K562 (cell line): Measurements from ENCODE around the gene GGCT. TPM values are rescaled to one million over a fixed set of nuclear protein-coding genes. Genes with fewer than 3 reads are reported as not detected.

Experiments used
- ELF1 ChIP-seq: fragments of 200-800 bp; sonication (Bioruptor generic); IDR thresholded peaks from 2 replicates; pipeline ENCODE4 v1.6.1; 2016; ENCODE audit warnings: missing genetic modification characterization, missing compliant biosample characterization
- FIP1L1 ChIP-seq: fragments of 200-400 bp; formaldehyde crosslinking; IDR thresholded peaks from 2 replicates; pipeline ENCODE4 v1.6.1; 2018; ENCODE audit warnings: mild to moderate bottlenecking, low read depth, low read length; ENCODE audit not compliant: poor library complexity, severe bottlenecking
- GTF2B ChIP-seq: IDR thresholded peaks from 2 replicates; pipeline ENCODE4 v1.6.1; 2011; ENCODE audit not compliant: insufficient read length; ENCODE audit errors: extremely low read depth
- MTF1 ChIP-seq: fragments of 250-450 bp; sonication (Bioruptor Pico); IDR thresholded peaks from 2 replicates; pipeline ENCODE4 v1.9.0; 2021; ENCODE audit warnings: moderate library complexity, mild to moderate bottlenecking, inconsistent platforms, borderline replicate concordance
- NRF1 ChIP-seq, 2 experiments: fragments of 450-650 bp; IDR thresholded peaks in 1 of 2; conservative IDR thresholded peaks in 1 of 2; 2 replicates each; pipeline ENCODE4 v1.6.1; 2014; ENCODE audit warnings: mild to moderate bottlenecking in 2 of 2
- PURB ChIP-seq: sonication (generic); formaldehyde crosslinking; IDR thresholded peaks from 2 replicates; pipeline ENCODE4 v1.9.0; 2021; ENCODE audit warnings: low read depth, mild to moderate bottlenecking, missing genetic modification reagents
- SRSF9 ChIP-seq: fragments of 200-400 bp; formaldehyde crosslinking; IDR thresholded peaks from 2 replicates; pipeline ENCODE4 v1.6.1; 2017; ENCODE audit warnings: low read depth, low read length, borderline replicate concordance
- TCF3 ChIP-seq: sonication (generic); formaldehyde crosslinking; IDR thresholded peaks from 2 replicates; pipeline ENCODE4 v1.4.0; 2020; ENCODE audit warnings: mild to moderate bottlenecking, missing genetic modification reagents
- TRIM25 ChIP-seq: fragments of 450-650 bp; IDR thresholded peaks from 2 replicates; pipeline ENCODE4 v1.7.0; 2016; ENCODE audit warnings: borderline replicate concordance
- ZBTB1 ChIP-seq: sonication (generic); formaldehyde crosslinking; IDR thresholded peaks from 2 replicates; pipeline ENCODE4 v1.8.1; 2023; ENCODE audit warnings: missing genetic modification reagents, low read depth, mild to moderate bottlenecking, borderline replicate concordance
- ZBTB8A ChIP-seq: fragments of 450-650 bp; IDR thresholded peaks from 2 replicates; pipeline ENCODE4 v1.6.1; 2018; ENCODE audit warnings: mild to moderate bottlenecking, moderate library complexity; ENCODE audit not compliant: partially characterized antibody
- ZFP91 ChIP-seq: sonication (generic); formaldehyde crosslinking; IDR thresholded peaks from 2 replicates; pipeline ENCODE4 v1.8.0; 2022; ENCODE audit warnings: mild to moderate bottlenecking, missing genetic modification reagents
- ZFPM2 ChIP-seq: fragments of 250-450 bp; sonication (Bioruptor Pico); IDR thresholded peaks from 2 replicates; pipeline ENCODE4 v1.5.1; 2022; ENCODE audit warnings: mild to moderate bottlenecking
- ZNF121 ChIP-seq: sonication (generic); formaldehyde crosslinking; conservative IDR thresholded peaks from 2 replicates; pipeline ENCODE4 v1.8.0; 2022; ENCODE audit warnings: missing genetic modification reagents
- ZNF395 ChIP-seq: fragments of 200-800 bp; sonication (Bioruptor generic); IDR thresholded peaks from 2 replicates; pipeline ENCODE4 v1.6.1; 2017; ENCODE audit warnings: missing genetic modification characterization, missing compliant biosample characterization
- ZNF512 ChIP-seq: IDR thresholded peaks from 2 replicates; pipeline ENCODE4 v1.6.1; 2016; ENCODE audit warnings: missing genetic modification characterization, missing compliant biosample characterization
- polyA plus RNA-seq, 8 experiments: library from polyadenylated mRNA; depleted of rRNA in 4 of 8; stranded (reverse) in 5 of 8; unstranded in 3 of 8; fragments of >200 nt; fragmentation: Nextera tagmentation in 2 of 8; fragmentation: Illumina TruSeq in 1 of 8; extraction: Ambion mirVana in 2 of 8; extraction: Trizol in 1 of 8; gene quantifications; 2 replicates each; pipeline versions ENCODE4 v1.2.1 to v1.2.3, GENCODE V29; 2011 to 2014; ENCODE audit warnings: inconsistent platforms in 1 of 8, missing spikeins in 1 of 8
- total RNA-seq, 7 experiments: library from RNA; depleted of rRNA in 6 of 7; stranded (reverse); fragments of >200 nt in 6 of 7; fragmentation: Illumina TruSeq in 2 of 7; extraction: Trizol in 2 of 7; gene quantifications; 2 replicates each; pipeline versions ENCODE4 v1.2.1 to v1.2.3, GENCODE V29; 2011 to 2021; ENCODE audit warnings: low replicate concordance in 1 of 7

GGCT gene
- total and polyA plus RNA-seq, 9 of the 15 experiments (the other 6 are each of a cell fraction or from before 2014, with no cell fraction given): 79.0 to 349 (median 136) TPM

GRCh38 chr7:30470163-30470770, 34.4 kb downstream of the GGCT start (continued):
- TF ChIP-seq ZNF512 (tag): no peak
- no peak for TF ChIP-seq GTF2B
- TF ChIP-seq NRF1 (conservative IDR thresholded peaks at IDR 0.05 in 1 of 2, IDR thresholded peaks at IDR 0.05 in 1 of 2): no peak
- peak; percentile 74; the same call in 1 of the 2 replicates for TF ChIP-seq ZNF395 (CRISPR knock-in tag)
- no peak for TF ChIP-seq FIP1L1
- no peak for TF ChIP-seq MTF1 (CRISPR knock-in tag)
- no peak for TF ChIP-seq PURB (CRISPR knock-in tag)
- TF ChIP-seq TRIM25: no peak
- no peak for TF ChIP-seq SRSF9
- no peak for TF ChIP-seq ZBTB8A
- no peak for TF ChIP-seq ZFPM2 (CRISPR knock-in tag)
- TF ChIP-seq TCF3 (CRISPR knock-in tag): peak; percentile 87
- no peak for TF ChIP-seq ZFP91
- TF ChIP-seq ELF1 (tag): no peak
- no peak for TF ChIP-seq ZBTB1 (CRISPR knock-in tag)
- TF ChIP-seq ZNF121 (CRISPR knock-in tag): no peak
